HEK293 (cell line): ENCODE measurements around the gene CRACR2A.

ENCODE experiments used
- KLF16 ChIP-seq: fragments of 450-650 bp; formaldehyde crosslinking; IDR thresholded peaks from 2 replicates; pipeline ENCODE4 v1.5.1; 2017; ENCODE audit warnings: missing biosample characterization, missing genetic modification characterization
- ZBTB7A ChIP-seq: fragments of 450-650 bp; formaldehyde crosslinking; IDR thresholded peaks from 2 replicates; pipeline ENCODE4 v1.5.1; 2016; ENCODE audit warnings: low read depth, missing biosample characterization, missing genetic modification characterization
- ZNF155 ChIP-seq: fragments of 450-650 bp; formaldehyde crosslinking; IDR thresholded peaks from 2 replicates; pipeline ENCODE4 v1.5.1; 2016; ENCODE audit warnings: missing biosample characterization, missing genetic modification characterization

- no peak for TF ChIP-seq ZBTB7A (tag by site-specific recombination)
- no peak for TF ChIP-seq ZNF155 (tag by site-specific recombination)
- no peak for TF ChIP-seq KLF16
Observed at GRCh38 chr12:3595721-3596120, 157.2 kb downstream of the CRACR2A start.
